ENCODE measurements around the gene EDN2.

Gene EDN2

GRCh38 chr1:41502912-41503311 lies 18.4 kb upstream of the EDN2 start:
- H3K79me1 ChIP-seq (ENCODE audit: low read length): peaks cover 2% of the 10 kb centered on the region
- no peak for DNase-seq
- no peak overlapping the region for H3K4me3 ChIP-seq (ENCODE audit: low read depth, low read length)
- peak overlapping the region; percentile 61 for H2AK5ac ChIP-seq (ENCODE audit: low read length)
- no peak overlapping the region for H3K18ac ChIP-seq (ENCODE audit: low read length)
- no peaks in the 10 kb centered on the region for H3K27me3 ChIP-seq (ENCODE audit: insufficient read depth, low read length)
- H3K4me2 ChIP-seq (ENCODE audit: low read length): no peak overlapping the region
- peaks cover 25 to 30% of the 10 kb centered on the region in 2 experiments for H3K4me1 ChIP-seq (ENCODE audit: control insufficient read depth in 1 of 2, insufficient read depth in 2 of 2, low read length in 2 of 2)
- no peak overlapping the region for H3K27ac ChIP-seq (ENCODE audit: low read depth, low read length)
- H2BK120ac ChIP-seq (ENCODE audit: insufficient read depth, low read length, poor library complexity): no peak overlapping the region
- H3K79me2 ChIP-seq (ENCODE audit: control insufficient read depth, insufficient read depth, low read length, poor library complexity): no peaks in the 10 kb centered on the region
- H3K4ac ChIP-seq (ENCODE audit: low read depth, low read length): no peak overlapping the region
- peak overlapping the region; percentile 29 for H2BK12ac ChIP-seq (ENCODE audit: low read length)
- no peak overlapping the region for H2AFZ ChIP-seq (ENCODE audit: insufficient read depth, low read length, poor library complexity)
- no peaks in the 10 kb centered on the region for H3K36me3 ChIP-seq (ENCODE audit: control insufficient read depth in 1 of 2, insufficient read depth in 2 of 2, low read length in 2 of 2)
- H4K8ac ChIP-seq (ENCODE audit: low read depth, low read length): no peak overlapping the region
- H3K23ac ChIP-seq (ENCODE audit: low read length): no peak overlapping the region
- H3K9ac ChIP-seq (ENCODE audit: low read length): no peak overlapping the region
- H2BK5ac ChIP-seq (ENCODE audit: low read depth, low read length, poor library complexity): no peak overlapping the region
- peak overlapping the region; percentile 15 for H3K14ac ChIP-seq (ENCODE audit: low read length)
- H4K91ac ChIP-seq (ENCODE audit: low read depth, low read length): peak overlapping the region; percentile 16
- WGBS (ENCODE audit: extremely low coverage, insufficient coverage, insufficient read length): no CpG with 5 or more reads among the region's 5 CpGs
- no peaks in the 10 kb centered on the region for H3K9me3 ChIP-seq (ENCODE audit: insufficient read depth, low read depth, low read length)
- H4K12ac ChIP-seq (ENCODE audit: low read depth, low read length): no peak overlapping the region

- H4K91ac ChIP-seq (ENCODE audit: low read depth, low read length): peak overlapping the region; percentile 8
- no peak overlapping the region for H3K9ac ChIP-seq (ENCODE audit: low read length)
- no peak overlapping the region for H4K8ac ChIP-seq (ENCODE audit: low read depth, low read length)
- H3K27ac ChIP-seq (ENCODE audit: low read depth, low read length): no peak overlapping the region
- H3K36me3 ChIP-seq (ENCODE audit: control insufficient read depth in 1 of 2, insufficient read depth in 2 of 2, low read length in 2 of 2): no peaks in the 10 kb centered on the region
- H3K23ac ChIP-seq (ENCODE audit: low read length): no peak overlapping the region
- H2AFZ ChIP-seq (ENCODE audit: insufficient read depth, low read length, poor library complexity): no peak overlapping the region
- no CpG with 5 or more reads among the region's 20 CpGs for WGBS (ENCODE audit: extremely low coverage, insufficient coverage, insufficient read length)
- H3K14ac ChIP-seq (ENCODE audit: low read length): no peak overlapping the region
- no peak overlapping the region for H3K4me2 ChIP-seq (ENCODE audit: low read length)
- no peak overlapping the region for H2BK120ac ChIP-seq (ENCODE audit: insufficient read depth, low read length, poor library complexity)
- peak overlapping the region; percentile 19 for H2AK5ac ChIP-seq (ENCODE audit: low read length)
- no peak overlapping the region for H3K4ac ChIP-seq (ENCODE audit: low read depth, low read length)
- no peak overlapping the region for H3K18ac ChIP-seq (ENCODE audit: low read length)
- no peaks in the 10 kb centered on the region for H3K9me3 ChIP-seq (ENCODE audit: insufficient read depth, low read depth, low read length)
- peaks cover 2% of the 10 kb centered on the region for H3K79me2 ChIP-seq (ENCODE audit: control insufficient read depth, insufficient read depth, low read length, poor library complexity)
- H4K12ac ChIP-seq (ENCODE audit: low read depth, low read length): no peak overlapping the region
- H3K27me3 ChIP-seq (ENCODE audit: insufficient read depth, low read length): no peaks in the 10 kb centered on the region
- no peak overlapping the region for H2BK5ac ChIP-seq (ENCODE audit: low read depth, low read length, poor library complexity)
- H2BK12ac ChIP-seq (ENCODE audit: low read length): peak overlapping the region; percentile 38
- DNase-seq: no peak
- H3K79me1 ChIP-seq (ENCODE audit: low read length): peaks cover 9% of the 10 kb centered on the region
- H3K4me3 ChIP-seq (ENCODE audit: low read depth, low read length): no peak overlapping the region
- peaks cover 33 to 37% of the 10 kb centered on the region in 2 experiments for H3K4me1 ChIP-seq (ENCODE audit: control insufficient read depth in 1 of 2, insufficient read depth in 2 of 2, low read length in 2 of 2)
Measured at GRCh38 chr1:41501581-41501980, 17.1 kb upstream of the EDN2 start.

- peaks cover 15% of the 10 kb centered on the region for H3K79me1 ChIP-seq (ENCODE audit: low read length)
- WGBS (ENCODE audit: extremely low coverage, insufficient coverage, insufficient read length): no CpG with 5 or more reads among the region's 7 CpGs
- peak overlapping the region; percentile 38 for H2BK12ac ChIP-seq (ENCODE audit: low read length)
- H3K4me2 ChIP-seq (ENCODE audit: low read length): no peak overlapping the region
- H2AFZ ChIP-seq (ENCODE audit: insufficient read depth, low read length, poor library complexity): no peak overlapping the region
- H3K4ac ChIP-seq (ENCODE audit: low read depth, low read length): no peak overlapping the region
- H3K9me3 ChIP-seq (ENCODE audit: insufficient read depth, low read depth, low read length): no peaks in the 10 kb centered on the region
- H4K12ac ChIP-seq (ENCODE audit: low read depth, low read length): no peak overlapping the region
- H2AK5ac ChIP-seq (ENCODE audit: low read length): peak overlapping the region; percentile 21
- DNase-seq: peak; percentile 48 to 59
- peaks cover 38 to 41% of the 10 kb centered on the region in 2 experiments for H3K4me1 ChIP-seq (ENCODE audit: control insufficient read depth in 1 of 2, insufficient read depth in 2 of 2, low read length in 2 of 2)
- no peak overlapping the region for H3K18ac ChIP-seq (ENCODE audit: low read length)
- H3K9ac ChIP-seq (ENCODE audit: low read length): no peak overlapping the region
- peaks cover 5% of the 10 kb centered on the region for H3K79me2 ChIP-seq (ENCODE audit: control insufficient read depth, insufficient read depth, low read length, poor library complexity)
- no peak overlapping the region for H3K14ac ChIP-seq (ENCODE audit: low read length)
- no peak overlapping the region for H3K27ac ChIP-seq (ENCODE audit: low read depth, low read length)
- H4K91ac ChIP-seq (ENCODE audit: low read depth, low read length): peak overlapping the region; percentile 74
- H3K4me3 ChIP-seq (ENCODE audit: low read depth, low read length): no peak overlapping the region
- no peaks in the 10 kb centered on the region for H3K27me3 ChIP-seq (ENCODE audit: insufficient read depth, low read length)
- no peaks in the 10 kb centered on the region for H3K36me3 ChIP-seq (ENCODE audit: control insufficient read depth in 1 of 2, insufficient read depth in 2 of 2, low read length in 2 of 2)
- no peak overlapping the region for H4K8ac ChIP-seq (ENCODE audit: low read depth, low read length)
- no peak overlapping the region for H3K23ac ChIP-seq (ENCODE audit: low read length)
- peak overlapping the region; percentile 25 for H2BK120ac ChIP-seq (ENCODE audit: insufficient read depth, low read length, poor library complexity)
- no peak overlapping the region for H2BK5ac ChIP-seq (ENCODE audit: low read depth, low read length, poor library complexity)
Measured at GRCh38 chr1:41500781-41501518, 16.5 kb upstream of the EDN2 start.

- Histone ChIP-seq H3K4me1 (ENCODE audit: control insufficient read depth in 1 of 2, insufficient read depth in 2 of 2, low read length in 2 of 2) (peaks cover 43 to 47% of the 10 kb centered on the region in 2 experiments), H4K91ac (ENCODE audit: low read depth, low read length) (peak overlapping the region; percentile 74), H3K9me3 (ENCODE audit: insufficient read depth, low read depth, low read length) (no peaks in the 10 kb centered on the region), H4K12ac (ENCODE audit: low read depth, low read length) (no peak overlapping the region), H2BK12ac (ENCODE audit: low read length) (peak overlapping the region; percentile 60), H3K23ac (ENCODE audit: low read length) (no peak overlapping the region), H3K4me3 (ENCODE audit: low read depth, low read length) (no peak overlapping the region), H2BK5ac (ENCODE audit: low read depth, low read length, poor library complexity) (no peak overlapping the region), H3K36me3 (ENCODE audit: control insufficient read depth in 1 of 2, insufficient read depth in 2 of 2, low read length in 2 of 2) (no peaks in the 10 kb centered on the region), H3K4ac (ENCODE audit: low read depth, low read length) (peak overlapping the region; percentile 13), H4K8ac (ENCODE audit: low read depth, low read length) (no peak overlapping the region), H3K14ac (ENCODE audit: low read length) (peak overlapping the region; percentile 63), H2AK5ac (ENCODE audit: low read length) (peak overlapping the region; percentile 65), H3K27me3 (ENCODE audit: insufficient read depth, low read length) (no peaks in the 10 kb centered on the region), H2AFZ (ENCODE audit: insufficient read depth, low read length, poor library complexity) (no peak overlapping the region), H3K79me2 (ENCODE audit: control insufficient read depth, insufficient read depth, low read length, poor library complexity) (peaks cover 5% of the 10 kb centered on the region), H2BK120ac (ENCODE audit: insufficient read depth, low read length, poor library complexity) (peak overlapping the region; percentile 25), H3K18ac (ENCODE audit: low read length) (peak overlapping the region; percentile 48), H3K4me2 (ENCODE audit: low read length) (no peak overlapping the region), H3K79me1 (ENCODE audit: low read length) (peaks cover 19% of the 10 kb centered on the region), H3K9ac (ENCODE audit: low read length) (no peak overlapping the region), H3K27ac (ENCODE audit: low read depth, low read length) (no peak overlapping the region)
- no CpG with 5 or more reads among the region's 10 CpGs for WGBS (ENCODE audit: extremely low coverage, insufficient coverage, insufficient read length)
- no peak for DNase-seq
Measured at GRCh38 chr1:41500378-41500777, 15.9 kb upstream of the EDN2 start.
